HCT116 (cell line): ENCODE results near the gene PCBP3. TPM values are rescaled to one million over a fixed set of nuclear protein-coding genes. Genes with fewer than 3 reads are reported as not detected.

Experiments used
- ATAC-seq: fragments of 200-7000 bp; cut with Tn5 transposase; 2 replicates; pipeline ENCODE4 v1.9.1; 2020; ENCODE audit warnings: mild to moderate bottlenecking, moderate library complexity
- BruUV-seq: library from RNA; stranded (reverse); fragments of 400-500 nt; replicated peaks from 2 replicates; lab custom pipeline; 2021; lab: Mats Ljungman, UMichigan
- CTCF ChIA-PET: fragments of 300-600 bp; sonication (Branson Sonifier 250); formaldehyde crosslinking; loops from one replicate; lab custom pipeline; 2021; ENCODE audit warnings: antibody characterized with exemption; lab: Charles Lee
- POLR2A ChIA-PET: fragments of 300-600, 350-600 bp; sonication (Branson Sonifier 250); formaldehyde crosslinking; loops from one replicate; lab custom pipeline; 2021; ENCODE audit warnings: antibody characterized with exemption; lab: Charles Lee
- RAD21 ChIA-PET, 2 experiments: fragments of 300-600 bp; sonication (Branson Sonifier 250); formaldehyde crosslinking; loops; one replicate each; lab custom pipeline; 2023; ENCODE audit warnings: low total read pairs in 2 of 2; ENCODE audit not compliant: uncharacterized antibody in 2 of 2, unreplicated experiment in 2 of 2, low non-redundant PET in 1 of 2; lab: Charles Lee
- DNase-seq: peaks from one replicate; pipeline ENCODE4 v3.0.0-alpha.2; 2010; ENCODE audit warnings: low read depth, low spot score
- H2AFZ ChIP-seq: fragments of 200-600 bp; shearing (Covaris generic), sonication (generic); 2 replicates; pipeline ENCODE4 v1.6.1; 2017; ENCODE audit warnings: low read depth, mixed run types, mixed read lengths, antibody characterized with exemption, low read length; ENCODE audit not compliant: poor library complexity, severe bottlenecking
- H3K27ac ChIP-seq: 2 replicates; pipeline ENCODE4 v1.5.1; 2012; ENCODE audit warnings: low read depth, low read length
- H3K27me3 ChIP-seq: fragments of 200-600 bp; sonication (generic); 2 replicates; pipeline ENCODE4 v1.6.1; 2016; ENCODE audit warnings: mixed run types, low read length, mixed read lengths; ENCODE audit not compliant: insufficient read depth
- H3K36me3 ChIP-seq, 2 experiments: fragments of 200-500 bp in 1 of 2; fragments of 200-600 bp in 1 of 2; sonication (Bioruptor generic) in 1 of 2; sonication (generic) in 1 of 2; 2 replicates each; pipeline versions ENCODE4 v1.5.1 to v1.6.1; 2014 to 2016; ENCODE audit warnings: low read length in 2 of 2, inconsistent platforms in 1 of 2, mixed read lengths in 1 of 2, mixed run types in 1 of 2; ENCODE audit not compliant: insufficient read depth in 2 of 2, control insufficient read depth in 1 of 2
- H3K4me1 ChIP-seq, 2 experiments: fragments of 200-600 bp in 1 of 2; sonication (generic) in 1 of 2; 2 replicates each; pipeline versions ENCODE4 v1.5.1 to v1.6.1; 2012 to 2017; ENCODE audit warnings: low read length in 2 of 2, inconsistent platforms in 1 of 2, mild to moderate bottlenecking in 1 of 2, mixed read lengths in 1 of 2, mixed run types in 1 of 2, moderate library complexity in 1 of 2; ENCODE audit not compliant: insufficient read depth in 2 of 2, control insufficient read depth in 1 of 2
- H3K4me2 ChIP-seq: fragments of 200-600 bp; sonication (generic); 2 replicates; pipeline ENCODE4 v1.6.1; 2017; ENCODE audit warnings: mixed run types, low read length, mixed read lengths
- H3K4me3 ChIP-seq, 2 experiments: fragments of 200-600 bp in 1 of 2; sonication (generic) in 1 of 2; replicated peaks in 1 of 2; 2 replicates each; pipeline ENCODE4 v1.5.1; 2011 to 2016; ENCODE audit warnings: low read length in 2 of 2, control low read depth in 1 of 2, low read depth in 1 of 2, mild to moderate bottlenecking in 1 of 2, mixed read lengths in 1 of 2, mixed run types in 1 of 2
- H3K79me2 ChIP-seq: fragments of 200-600 bp; sonication (generic); 2 replicates; pipeline ENCODE4 v1.6.1; 2017; ENCODE audit warnings: mild to moderate bottlenecking, mixed run types, low read length, moderate library complexity, mixed read lengths; ENCODE audit not compliant: insufficient read depth
- H3K9ac ChIP-seq: fragments of 200-600 bp; sonication (generic); 2 replicates; pipeline ENCODE4 v1.6.1; 2016; ENCODE audit warnings: low read length, mixed read lengths
- H3K9me2 ChIP-seq: fragments of 200-600 bp; sonication (generic), shearing (Covaris generic); 2 replicates; pipeline ENCODE4 v1.6.1; 2017; ENCODE audit warnings: mixed run types, mild to moderate bottlenecking, moderate library complexity; ENCODE audit not compliant: insufficient read depth
- H3K9me3 ChIP-seq, 2 experiments: fragments of 200-500 bp in 1 of 2; fragments of 200-600 bp in 1 of 2; sonication (Bioruptor generic) in 1 of 2; sonication (generic) in 1 of 2; 2 replicates each; pipeline ENCODE4 v1.6.1; 2014 to 2017; ENCODE audit warnings: low read length in 2 of 2, mixed read lengths in 2 of 2, inconsistent platforms in 1 of 2, low read depth in 1 of 2, mild to moderate bottlenecking in 1 of 2, mixed run types in 1 of 2, moderate library complexity in 1 of 2; ENCODE audit not compliant: control insufficient read depth in 1 of 2, insufficient read depth in 1 of 2
- H4K20me1 ChIP-seq: fragments of 200-600 bp; sonication (generic), shearing (Covaris generic); 2 replicates; pipeline ENCODE4 v1.6.1; 2017; ENCODE audit warnings: mixed run types, mild to moderate bottlenecking, moderate library complexity; ENCODE audit not compliant: insufficient read depth
- CBX3 ChIP-seq: IDR thresholded peaks from 2 replicates; pipeline ENCODE4 v1.6.1; 2012; ENCODE audit warnings: low read depth
- CTCF ChIP-seq, 3 experiments: fragments of 200-600 bp in 1 of 3; sonication (generic) in 1 of 3; IDR thresholded peaks in 2 of 3; conservative IDR thresholded peaks in 1 of 3; 2 replicates each; pipeline ENCODE4 v1.5.1; 2012 to 2017; ENCODE audit warnings: low read depth in 2 of 3, low read length in 2 of 3, antibody characterized with exemption in 1 of 3, borderline replicate concordance in 1 of 3, control low read depth in 1 of 3, mild to moderate bottlenecking in 1 of 3, mixed read lengths in 1 of 3, mixed run types in 1 of 3, moderate library complexity in 1 of 3; ENCODE audit not compliant: insufficient read depth in 1 of 3
- EGR1 ChIP-seq: IDR thresholded peaks from 2 replicates; pipeline ENCODE4 v1.6.1; 2012; ENCODE audit warnings: low read depth
- EZH2phosphoT487 ChIP-seq: fragments of 200-600 bp; IDR thresholded peaks from 2 replicates; pipeline ENCODE4 v1.6.1; 2018; ENCODE audit warnings: antibody characterized with exemption, borderline replicate concordance
- FOSL1 ChIP-seq: IDR thresholded peaks from 2 replicates; pipeline ENCODE4 v1.6.1; 2012; ENCODE audit warnings: low read depth
- MAX ChIP-seq: IDR thresholded peaks from 2 replicates; pipeline ENCODE4 v1.6.1; 2012
- POLR2A ChIP-seq: IDR thresholded peaks from 2 replicates; pipeline ENCODE4 v1.7.0; 2011; ENCODE audit warnings: borderline replicate concordance; ENCODE audit not compliant: insufficient read depth, insufficient read length; ENCODE audit errors: extremely low read depth
- SIN3A ChIP-seq: IDR thresholded peaks from 2 replicates; pipeline ENCODE4 v1.6.1; 2012; ENCODE audit warnings: low read depth
- SP1 ChIP-seq: IDR thresholded peaks from 2 replicates; pipeline ENCODE4 v1.6.1; 2012; ENCODE audit warnings: low read depth
- SRF ChIP-seq: IDR thresholded peaks from 2 replicates; pipeline ENCODE4 v1.6.1; 2012; ENCODE audit warnings: low read depth
- ZNF274 ChIP-seq: fragments of 200-500 bp; sonication (Bioruptor generic); IDR thresholded peaks from 2 replicates; pipeline ENCODE4 v1.6.1; 2014; ENCODE audit warnings: mild to moderate bottlenecking, low read depth, low read length, inconsistent platforms
- intact Hi-C: fragments of 100-400 bp; cut with micrococcal nuclease; formaldehyde crosslinking; loops from 2 replicates; pipeline ENCODE4 v1.10.0; 2022
- total RNA-seq: library from RNA; stranded (reverse); gene quantifications from one replicate; pipeline ENCODE4 v1.2.1, GENCODE V29; 2021; ENCODE audit not compliant: unreplicated experiment
- TF ChIP-seq, protein P1 (sequence below): IDR thresholded peaks from 2 replicates; pipeline ENCODE4 v1.6.1; 2012

Gene PCBP3
- total RNA-seq, 1 experiment from 2014 or later, result 3.1 TPM

DNA sequence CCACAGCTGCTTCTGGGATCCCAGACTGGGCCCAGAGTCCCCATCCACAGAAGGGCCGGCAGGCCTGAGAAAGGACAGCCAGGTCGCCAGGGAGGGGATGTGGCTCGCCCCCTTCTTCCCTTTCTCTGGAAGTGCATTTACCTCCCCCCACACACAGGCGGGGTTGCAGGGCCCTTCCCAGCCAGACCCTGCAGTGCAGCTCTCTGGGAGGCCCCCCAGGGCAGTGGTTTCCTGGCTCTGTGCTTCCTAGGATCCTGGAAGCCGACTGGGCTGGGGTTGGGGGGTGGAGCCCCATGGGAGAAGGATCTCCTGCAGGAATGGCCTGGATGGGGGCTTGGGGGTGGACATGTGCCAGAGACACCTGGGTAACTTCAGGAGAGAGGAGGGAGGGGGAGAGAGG is 333.9 kb downstream of the PCBP3 start (continued):
- TF ChIP-seq EGR1, result no peak
- no peak for TF ChIP-seq EZH2phosphoT487

GRCh38 chr21:45979141-45979631 is 335.7 kb downstream of the PCBP3 start:
- TF ChIP-seq POLR2A (no peak), EGR1 (no peak), MAX (no peak), SIN3A (no peak), SRF (no peak), SP1 (no peak), CBX3 (no peak), ZNF274 (no peak), EZH2phosphoT487 (no peak)
- H3K4me1 ChIP-seq, result peaks cover 15 to 48% of the 10 kb centered on the region in 2 experiments
- POLR2A ChIA-PET, result no interaction called here

DNA sequence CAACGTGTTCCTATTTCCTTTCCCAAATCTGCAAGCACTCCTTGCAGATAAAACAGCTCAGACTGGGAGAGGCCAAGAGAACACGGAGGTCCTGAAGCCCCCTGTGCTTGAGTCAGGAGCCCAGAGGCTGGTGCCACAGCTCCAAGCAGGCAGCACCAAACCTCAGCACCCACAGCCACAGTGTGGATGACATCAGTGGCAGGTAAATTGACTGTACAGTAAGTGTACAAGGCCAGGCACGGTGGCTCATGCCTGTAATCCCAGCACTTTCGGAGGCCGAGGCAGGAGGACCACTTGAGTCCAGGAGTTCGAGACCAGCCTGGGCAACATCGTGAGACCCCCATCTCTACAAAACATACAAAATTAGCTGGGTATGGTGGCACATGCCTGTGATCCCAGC is 336.1 kb downstream of the PCBP3 start:
- H3K9me2 ChIP-seq, result no peaks in the 10 kb centered on the region
- no peaks in the 10 kb centered on the region; the same call in 1 of the 2 replicates for H3K79me2 ChIP-seq
- H3K9ac ChIP-seq, result no peak overlapping the region
- no peak overlapping the region for H2AFZ ChIP-seq
- H3K4me1 ChIP-seq, result peaks cover 10 to 43% of the 10 kb centered on the region in 2 experiments; a peak in 3 of 4 replicates
- no peaks in the 10 kb centered on the region for H3K36me3 ChIP-seq
- no peaks in the 10 kb centered on the region for H3K9me3 ChIP-seq
- RAD21 ChIA-PET, result no interaction called here
- intact Hi-C loops, result loop anchor here (10.0 kb wide), 1 partner anchor 345 kb away; the partner anchor contains the start of genes C21orf58 and PCNT
- no peak overlapping the region for H3K27ac ChIP-seq
- no peaks in the 10 kb centered on the region for H3K27me3 ChIP-seq
- no peak overlapping the region for H3K4me3 ChIP-seq
- no peak for ATAC-seq
- no peaks in the 10 kb centered on the region for H4K20me1 ChIP-seq
- POLR2A ChIA-PET, result no interaction called here
- CTCF ChIA-PET, result no interaction called here
- no peak overlapping the region for H3K4me2 ChIP-seq
- no TSS peak for BruUV-seq
- no peak for DNase-seq
- TF ChIP-seq POLR2A (no peak), CTCF (IDR thresholded peaks at IDR 0.05 in 2 of 3, conservative IDR thresholded peaks at IDR 0.05 in 1 of 3; ENCODE audit: borderline replicate concordance in 1 of 3, insufficient read depth in 1 of 3, low read depth in 2 of 3, low read length in 2 of 3) (no peak), FOSL1 (no peak), EZH2phosphoT487 (no peak), MAX (no peak)
- TF ChIP-seq, protein P1, sequence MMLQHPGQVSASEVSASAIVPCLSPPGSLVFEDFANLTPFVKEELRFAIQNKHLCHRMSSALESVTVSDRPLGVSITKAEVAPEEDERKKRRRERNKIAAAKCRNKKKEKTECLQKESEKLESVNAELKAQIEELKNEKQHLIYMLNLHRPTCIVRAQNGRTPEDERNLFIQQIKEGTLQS, result no peak

More at GRCh38 chr21:45979141-45979631, 335.7 kb downstream of the PCBP3 start:
- Histone ChIP-seq H3K9ac (no peak overlapping the region), H4K20me1 (no peaks in the 10 kb centered on the region), H3K79me2 (no peaks in the 10 kb centered on the region; the same call in 1 of the 2 replicates), H3K4me3 (no peak overlapping the region), H3K4me2 (no peak overlapping the region), H3K9me3 (no peaks in the 10 kb centered on the region), H3K9me2 (no peaks in the 10 kb centered on the region), H2AFZ (no peak overlapping the region), H3K36me3 (no peaks in the 10 kb centered on the region), H3K27me3 (no peaks in the 10 kb centered on the region), H3K27ac (no peak overlapping the region)
- DNase-seq (no peak), ATAC-seq (no peak)
- BruUV-seq, result no TSS peak
- RAD21 ChIA-PET, result no interaction called here
- CTCF ChIA-PET, result no interaction called here
- intact Hi-C loops, result loop anchor here (10.0 kb wide), 1 partner anchor 346 kb away; the partner anchor contains the start of genes C21orf58 and PCNT
